ENCODE data around the gene DAPK1.
A peak's percentile ranks its signal among the peaks of the same experiment; 100 is the strongest.

DAPK1 gene

GRCh38 chr9:87746186-87746585 is 248.5 kb downstream of the DAPK1 start:
- Histone ChIP-seq H2BK15ac (ENCODE audit: low read depth, poor library complexity, severe bottlenecking) (no peak overlapping the region), H2BK12ac (ENCODE audit: low read length in 2 of 2) (no peak overlapping the region), H3K36me3 (ENCODE audit: control insufficient read depth in 1 of 2, insufficient read depth in 2 of 2, low read depth in 1 of 2, low read length in 2 of 2) (no peaks in the 10 kb centered on the region), H3K18ac (ENCODE audit: low read depth in 1 of 2, low read length in 2 of 2) (no peak overlapping the region), H2BK5ac (ENCODE audit: low read depth, low read length, poor library complexity, severe bottlenecking) (no peak overlapping the region), H3K4me2 (ENCODE audit: low read length, poor library complexity, severe bottlenecking) (no peak overlapping the region), H3K9me3 (ENCODE audit: control insufficient read depth, low read length) (peaks cover 6% of the 10 kb centered on the region), H3K4ac (ENCODE audit: low read depth in 1 of 2, low read length in 2 of 2) (no peak overlapping the region), H3K79me1 (replicated peaks; ENCODE audit: low read length, poor library complexity, severe bottlenecking) (no peaks in the 10 kb centered on the region), H4K91ac (ENCODE audit: low read length) (no peak overlapping the region), H3K4me3 (ENCODE audit: insufficient read depth in 1 of 2, low read depth in 1 of 2, low read length in 2 of 2) (no peak overlapping the region), H2AK5ac (ENCODE audit: low read length, severe bottlenecking) (no peak overlapping the region), H3K4me1 (ENCODE audit: control insufficient read depth, insufficient read depth, low read depth, low read length) (peaks cover 4% of the 10 kb centered on the region), H4K8ac (ENCODE audit: low read length) (no peak overlapping the region), H3K27ac (ENCODE audit: low read length, poor library complexity, severe bottlenecking) (no peak overlapping the region), H3K27me3 (ENCODE audit: control insufficient read depth in 1 of 2, insufficient read depth in 1 of 2, low read length in 2 of 2) (no peaks in the 10 kb centered on the region), H2BK120ac (ENCODE audit: low read depth, low read length) (no peak overlapping the region), H2AFZ (ENCODE audit: low read depth, low read length) (no peak overlapping the region), H3K23ac (ENCODE audit: low read length in 2 of 2) (no peak overlapping the region), H3K14ac (ENCODE audit: low read length in 2 of 2) (no peak overlapping the region), H3K9ac (ENCODE audit: low read length) (no peak overlapping the region)
- WGBS: 82% methylated on average over 1 of the region's 4 CpGs
- DNase-seq: no peak

- Histone ChIP-seq H3K4me3 (ENCODE audit: insufficient read depth in 1 of 2, low read depth in 1 of 2, low read length in 2 of 2) (no peak overlapping the region), H2BK120ac (ENCODE audit: low read depth, low read length) (no peak overlapping the region), H2BK15ac (ENCODE audit: low read depth, poor library complexity, severe bottlenecking) (no peak overlapping the region), H3K4me1 (ENCODE audit: control insufficient read depth, insufficient read depth, low read depth, low read length) (peaks cover 4% of the 10 kb centered on the region), H3K18ac (ENCODE audit: low read depth in 1 of 2, low read length in 2 of 2) (no peak overlapping the region), H3K14ac (ENCODE audit: low read length in 2 of 2) (no peak overlapping the region), H3K4ac (ENCODE audit: low read depth in 1 of 2, low read length in 2 of 2) (no peak overlapping the region), H2AK5ac (ENCODE audit: low read length, severe bottlenecking) (no peak overlapping the region), H3K27me3 (ENCODE audit: control insufficient read depth in 1 of 2, insufficient read depth in 1 of 2, low read length in 2 of 2) (no peaks in the 10 kb centered on the region), H3K9ac (ENCODE audit: low read length) (no peak overlapping the region), H3K36me3 (ENCODE audit: control insufficient read depth in 1 of 2, insufficient read depth in 2 of 2, low read depth in 1 of 2, low read length in 2 of 2) (no peaks in the 10 kb centered on the region), H3K27ac (ENCODE audit: low read length, poor library complexity, severe bottlenecking) (no peak overlapping the region), H4K8ac (ENCODE audit: low read length) (no peak overlapping the region), H2BK12ac (ENCODE audit: low read length in 2 of 2) (no peak overlapping the region), H2BK5ac (ENCODE audit: low read depth, low read length, poor library complexity, severe bottlenecking) (no peak overlapping the region), H3K79me1 (replicated peaks; ENCODE audit: low read length, poor library complexity, severe bottlenecking) (no peaks in the 10 kb centered on the region), H4K91ac (ENCODE audit: low read length) (no peak overlapping the region), H3K9me3 (ENCODE audit: control insufficient read depth, low read length) (peaks cover 6% of the 10 kb centered on the region), H3K23ac (ENCODE audit: low read length in 2 of 2) (no peak overlapping the region), H3K4me2 (ENCODE audit: low read length, poor library complexity, severe bottlenecking) (no peak overlapping the region), H2AFZ (ENCODE audit: low read depth, low read length) (no peak overlapping the region)
- WGBS: no CpG with 5 or more reads among the region's 1 CpG
- no peak for DNase-seq
Measured at GRCh38 chr9:87748881-87749280, 251.2 kb downstream of the DAPK1 start.

- Histone ChIP-seq H3K4me2 (ENCODE audit: low read length, poor library complexity, severe bottlenecking) (no peak overlapping the region), H3K36me3 (ENCODE audit: control insufficient read depth in 1 of 2, insufficient read depth in 2 of 2, low read depth in 1 of 2, low read length in 2 of 2) (no peaks in the 10 kb centered on the region), H3K4me1 (ENCODE audit: control insufficient read depth, insufficient read depth, low read depth, low read length) (peaks cover 4% of the 10 kb centered on the region), H3K27ac (ENCODE audit: low read length, poor library complexity, severe bottlenecking) (no peak overlapping the region), H3K14ac (ENCODE audit: low read length in 2 of 2) (no peak overlapping the region), H3K4me3 (ENCODE audit: insufficient read depth in 1 of 2, low read depth in 1 of 2, low read length in 2 of 2) (no peak overlapping the region), H3K79me1 (replicated peaks; ENCODE audit: low read length, poor library complexity, severe bottlenecking) (no peaks in the 10 kb centered on the region), H3K4ac (ENCODE audit: low read depth in 1 of 2, low read length in 2 of 2) (no peak overlapping the region), H2AFZ (ENCODE audit: low read depth, low read length) (no peak overlapping the region), H2BK12ac (ENCODE audit: low read length in 2 of 2) (no peak overlapping the region), H3K27me3 (ENCODE audit: control insufficient read depth in 1 of 2, insufficient read depth in 1 of 2, low read length in 2 of 2) (no peaks in the 10 kb centered on the region), H2BK15ac (ENCODE audit: low read depth, poor library complexity, severe bottlenecking) (no peak overlapping the region), H3K9me3 (ENCODE audit: control insufficient read depth, low read length) (peaks cover 6% of the 10 kb centered on the region), H3K9ac (ENCODE audit: low read length) (no peak overlapping the region), H3K18ac (ENCODE audit: low read depth in 1 of 2, low read length in 2 of 2) (no peak overlapping the region), H2BK5ac (ENCODE audit: low read depth, low read length, poor library complexity, severe bottlenecking) (no peak overlapping the region), H3K23ac (ENCODE audit: low read length in 2 of 2) (no peak overlapping the region), H4K8ac (ENCODE audit: low read length) (no peak overlapping the region), H4K91ac (ENCODE audit: low read length) (no peak overlapping the region), H2AK5ac (ENCODE audit: low read length, severe bottlenecking) (no peak overlapping the region), H2BK120ac (ENCODE audit: low read depth, low read length) (no peak overlapping the region)
- DNase-seq: no peak
- no CpG with 5 or more reads among the region's 5 CpGs for WGBS
Measured at GRCh38 chr9:87749335-87750035, 251.8 kb downstream of the DAPK1 start.

- Histone ChIP-seq H2BK120ac (ENCODE audit: low read depth, low read length) (no peak overlapping the region), H3K9ac (ENCODE audit: low read length) (no peak overlapping the region), H4K8ac (ENCODE audit: low read length) (no peak overlapping the region), H2BK5ac (ENCODE audit: low read depth, low read length, poor library complexity, severe bottlenecking) (no peak overlapping the region), H3K4ac (ENCODE audit: low read depth in 1 of 2, low read length in 2 of 2) (no peak overlapping the region), H2AFZ (ENCODE audit: low read depth, low read length) (no peak overlapping the region), H3K4me2 (ENCODE audit: low read length, poor library complexity, severe bottlenecking) (no peak overlapping the region), H3K4me3 (ENCODE audit: insufficient read depth in 1 of 2, low read depth in 1 of 2, low read length in 2 of 2) (no peak overlapping the region), H3K27ac (ENCODE audit: low read length, poor library complexity, severe bottlenecking) (no peak overlapping the region), H2AK5ac (ENCODE audit: low read length, severe bottlenecking) (no peak overlapping the region), H3K36me3 (ENCODE audit: control insufficient read depth in 1 of 2, insufficient read depth in 2 of 2, low read depth in 1 of 2, low read length in 2 of 2) (no peaks in the 10 kb centered on the region), H3K23ac (ENCODE audit: low read length in 2 of 2) (peak overlapping the region in 1 of 2 experiments; percentile 47), H3K27me3 (ENCODE audit: control insufficient read depth in 1 of 2, insufficient read depth in 1 of 2, low read length in 2 of 2) (no peaks in the 10 kb centered on the region), H3K4me1 (ENCODE audit: control insufficient read depth, insufficient read depth, low read depth, low read length) (peaks cover 4% of the 10 kb centered on the region), H3K14ac (ENCODE audit: low read length in 2 of 2) (peak overlapping the region in 1 of 2 experiments; percentile 1), H3K9me3 (ENCODE audit: control insufficient read depth, low read length) (peaks cover 6% of the 10 kb centered on the region), H2BK12ac (ENCODE audit: low read length in 2 of 2) (no peak overlapping the region), H2BK15ac (ENCODE audit: low read depth, poor library complexity, severe bottlenecking) (no peak overlapping the region), H3K79me1 (replicated peaks; ENCODE audit: low read length, poor library complexity, severe bottlenecking) (no peaks in the 10 kb centered on the region), H4K91ac (ENCODE audit: low read length) (no peak overlapping the region), H3K18ac (ENCODE audit: low read depth in 1 of 2, low read length in 2 of 2) (no peak overlapping the region)
- WGBS: 64% methylated on average over 2 of the region's 2 CpGs
- no peak for DNase-seq
Measured at GRCh38 chr9:87750726-87751125, 253.1 kb downstream of the DAPK1 start.

Measured in mesenchymal stem cell (in vitro differentiated cells and primary cell).